Mesothelial cell of epicardium (in vitro differentiated cells): ENCODE data around the gene PPP2R5B. TPM values are rescaled to one million over a fixed set of nuclear protein-coding genes. Genes with fewer than 3 reads are reported as not detected.

Experiments used
- DNase-seq, 2 experiments: peaks; one replicate each; pipeline ENCODE4 v3.0.0; 2021; ENCODE audit warnings: low spot score in 2 of 2; ENCODE audit not compliant: unreplicated experiment in 2 of 2
- H3K27ac Mint-ChIP-seq: 2 replicates; pipeline ENCODE4 v1.8.0; 2021; ENCODE audit warnings: mixed read lengths
- H3K27me3 Mint-ChIP-seq: 2 replicates; pipeline ENCODE4 v1.8.0; 2021; ENCODE audit warnings: low read depth, mixed read lengths
- H3K36me3 Mint-ChIP-seq: 2 replicates; pipeline ENCODE4 v1.8.0; 2021; ENCODE audit warnings: mixed read lengths
- H3K4me1 Mint-ChIP-seq: 2 replicates; pipeline ENCODE4 v1.8.0; 2021; ENCODE audit warnings: mixed read lengths
- H3K4me3 Mint-ChIP-seq: 2 replicates; pipeline ENCODE4 v1.8.0; 2021; ENCODE audit warnings: mild to moderate bottlenecking, moderate library complexity, mixed read lengths
- H3K9me3 Mint-ChIP-seq: 2 replicates; pipeline ENCODE4 v1.8.0; 2021; ENCODE audit warnings: mixed read lengths
- total RNA-seq: library from RNA; stranded (reverse); gene quantifications from 3 replicates; pipeline ENCODE4 v1.2.1, GENCODE V29; 2021
- TF ChIP-seq, protein P1 (sequence below): fragments of 200-600 bp; sonication (generic); IDR thresholded peaks from one replicate; pipeline ENCODE4 v1.5.0; 2021; ENCODE audit warnings: antibody characterized with exemption; ENCODE audit not compliant: unreplicated experiment

PPP2R5B gene
- total RNA-seq, 1 donor from 2014 or later, result 13.5 TPM

DNA sequence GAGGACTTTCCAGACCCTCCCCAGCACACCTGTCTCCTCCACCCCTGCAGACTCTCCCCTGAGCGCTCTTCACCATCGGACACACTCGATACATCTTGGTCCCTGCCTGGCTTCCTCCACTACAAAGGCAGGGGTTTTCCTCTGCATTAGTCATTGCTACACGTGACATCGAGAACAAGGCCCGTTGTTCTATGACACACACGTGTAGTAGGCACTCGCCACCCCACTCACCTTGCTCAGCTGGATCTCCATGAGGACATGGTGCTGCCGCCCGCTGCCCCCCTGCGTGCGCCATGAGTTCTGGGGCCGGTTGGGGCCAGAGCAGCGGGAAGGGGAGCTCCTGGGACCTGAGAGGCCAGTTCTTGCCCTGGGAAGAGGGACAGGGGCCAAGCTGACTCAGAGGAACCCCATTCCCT, 24.2 kb upstream of the PPP2R5B start:
- H3K27ac Mint-ChIP-seq, result no peak overlapping the region
- H3K4me3 Mint-ChIP-seq, result no peak overlapping the region
- no peaks in the 10 kb centered on the region for H3K4me1 Mint-ChIP-seq
- TF ChIP-seq, protein P1, sequence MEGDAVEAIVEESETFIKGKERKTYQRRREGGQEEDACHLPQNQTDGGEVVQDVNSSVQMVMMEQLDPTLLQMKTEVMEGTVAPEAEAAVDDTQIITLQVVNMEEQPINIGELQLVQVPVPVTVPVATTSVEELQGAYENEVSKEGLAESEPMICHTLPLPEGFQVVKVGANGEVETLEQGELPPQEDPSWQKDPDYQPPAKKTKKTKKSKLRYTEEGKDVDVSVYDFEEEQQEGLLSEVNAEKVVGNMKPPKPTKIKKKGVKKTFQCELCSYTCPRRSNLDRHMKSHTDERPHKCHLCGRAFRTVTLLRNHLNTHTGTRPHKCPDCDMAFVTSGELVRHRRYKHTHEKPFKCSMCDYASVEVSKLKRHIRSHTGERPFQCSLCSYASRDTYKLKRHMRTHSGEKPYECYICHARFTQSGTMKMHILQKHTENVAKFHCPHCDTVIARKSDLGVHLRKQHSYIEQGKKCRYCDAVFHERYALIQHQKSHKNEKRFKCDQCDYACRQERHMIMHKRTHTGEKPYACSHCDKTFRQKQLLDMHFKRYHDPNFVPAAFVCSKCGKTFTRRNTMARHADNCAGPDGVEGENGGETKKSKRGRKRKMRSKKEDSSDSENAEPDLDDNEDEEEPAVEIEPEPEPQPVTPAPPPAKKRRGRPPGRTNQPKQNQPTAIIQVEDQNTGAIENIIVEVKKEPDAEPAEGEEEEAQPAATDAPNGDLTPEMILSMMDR, result no peak
- no peaks in the 10 kb centered on the region for H3K9me3 Mint-ChIP-seq
- H3K27me3 Mint-ChIP-seq, result no peaks in the 10 kb centered on the region
- no peak for DNase-seq
- H3K36me3 Mint-ChIP-seq, result peaks cover 22% of the 10 kb centered on the region

DNA sequence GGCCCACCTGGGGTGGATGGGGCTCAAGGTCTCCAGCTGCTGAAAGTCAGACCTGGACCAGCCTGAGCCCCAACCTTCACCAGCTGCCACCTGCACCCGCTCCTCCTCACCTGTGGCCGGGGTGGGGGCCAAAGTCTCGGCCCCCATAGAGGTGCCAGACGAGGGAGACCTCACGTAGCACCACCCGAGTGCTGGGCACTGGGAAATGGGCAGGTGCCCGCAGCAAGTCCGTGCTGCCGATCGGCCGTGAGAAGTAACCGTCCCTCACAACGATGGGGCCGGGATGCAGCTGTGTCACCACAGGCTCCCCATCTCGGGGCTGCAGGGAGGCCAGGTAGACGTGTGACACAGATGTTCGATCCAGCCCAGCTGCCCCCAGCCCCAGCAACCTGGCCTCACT, 23.7 kb upstream of the PPP2R5B start:
- DNase-seq, result no peak
- H3K4me3 Mint-ChIP-seq, result no peak overlapping the region
- no peaks in the 10 kb centered on the region for H3K4me1 Mint-ChIP-seq
- H3K27me3 Mint-ChIP-seq, result no peaks in the 10 kb centered on the region
- TF ChIP-seq, protein P1, result no peak
- H3K36me3 Mint-ChIP-seq, result peaks cover 25% of the 10 kb centered on the region
- no peaks in the 10 kb centered on the region for H3K9me3 Mint-ChIP-seq
- no peak overlapping the region for H3K27ac Mint-ChIP-seq

DNA sequence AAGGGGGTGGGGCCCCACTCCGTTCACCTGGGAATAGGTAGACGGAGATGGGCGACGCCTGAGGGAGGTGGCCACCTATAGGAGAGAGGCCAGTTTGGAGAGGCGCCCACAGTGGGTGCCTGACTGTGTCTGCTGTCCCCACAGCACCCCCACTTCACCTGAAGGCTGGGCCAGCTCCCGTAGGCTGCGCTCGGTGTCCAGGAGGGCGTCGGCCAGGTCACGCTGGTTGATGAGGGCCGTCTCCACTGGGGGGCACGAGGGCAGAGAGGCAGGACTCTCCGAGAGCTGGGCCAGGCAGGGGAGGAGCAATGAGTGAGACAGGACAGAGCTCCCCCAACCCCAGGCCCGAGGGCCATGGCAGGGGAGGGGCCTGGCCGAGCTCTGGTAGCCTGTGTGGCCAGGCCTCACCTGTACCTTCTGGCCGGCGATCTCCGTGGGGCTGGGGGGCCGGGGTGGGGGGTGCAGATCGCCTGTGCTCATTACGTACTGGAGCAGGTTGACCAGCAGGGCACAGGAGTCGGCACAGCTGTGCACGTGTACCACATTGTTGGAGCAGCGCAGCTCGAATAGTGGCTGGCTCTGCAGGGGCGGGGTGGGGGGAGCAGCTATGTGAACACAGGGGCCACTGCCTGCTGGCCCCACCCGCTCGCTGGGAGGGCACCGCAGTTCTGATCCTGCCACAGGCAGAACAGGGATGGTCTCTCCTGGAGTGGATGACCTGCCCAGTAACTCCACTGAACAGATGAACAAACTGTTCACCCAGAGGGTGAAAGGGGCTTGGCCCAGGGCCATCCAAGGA, 22.2 kb upstream of the PPP2R5B start:
- no peak overlapping the region for H3K27ac Mint-ChIP-seq

DNA sequence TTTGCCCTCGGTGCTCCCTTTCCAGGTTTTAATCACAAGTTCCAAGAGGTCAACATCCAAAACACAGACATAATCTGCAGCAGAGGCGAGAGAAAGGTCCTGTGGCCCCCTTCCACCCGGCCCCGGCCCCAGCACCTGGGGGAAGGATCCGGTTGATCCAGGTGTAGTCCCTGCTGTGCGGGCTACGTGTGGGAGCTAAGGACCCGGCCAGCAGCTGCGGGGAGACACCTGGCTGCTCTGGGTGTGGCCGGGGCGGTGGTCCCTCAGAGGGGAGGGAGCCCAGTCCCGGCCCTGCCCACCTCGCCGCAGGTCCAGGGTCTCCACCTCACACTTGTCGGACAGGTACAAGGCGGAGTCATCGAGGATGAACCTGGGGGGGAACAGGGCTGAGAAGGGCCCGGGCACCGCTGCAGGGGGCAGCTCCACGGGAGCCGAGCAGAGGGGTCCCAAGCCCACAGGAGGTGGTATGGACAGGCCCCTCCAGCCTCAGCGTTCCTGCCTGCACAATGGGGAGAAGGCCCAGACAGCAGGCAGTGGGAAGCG, 21.1 kb upstream of the PPP2R5B start:
- Mint-ChIP-seq H3K9me3 (no peaks in the 10 kb centered on the region), H3K4me3 (no peak overlapping the region), H3K4me1 (no peaks in the 10 kb centered on the region), H3K27ac (no peak overlapping the region), H3K27me3 (no peaks in the 10 kb centered on the region), H3K36me3 (peaks cover 26% of the 10 kb centered on the region)
- no peak for DNase-seq
- TF ChIP-seq, protein P1, result no peak

More for the DNA sequence above, 22.2 kb upstream of the PPP2R5B start:
- H3K4me1 Mint-ChIP-seq, result no peaks in the 10 kb centered on the region
- H3K9me3 Mint-ChIP-seq, result no peaks in the 10 kb centered on the region
- TF ChIP-seq, protein P1, result no peak
- no peaks in the 10 kb centered on the region for H3K27me3 Mint-ChIP-seq
- no peak overlapping the region for H3K4me3 Mint-ChIP-seq
- no peak for DNase-seq
- peaks cover 21% of the 10 kb centered on the region for H3K36me3 Mint-ChIP-seq

DNA sequence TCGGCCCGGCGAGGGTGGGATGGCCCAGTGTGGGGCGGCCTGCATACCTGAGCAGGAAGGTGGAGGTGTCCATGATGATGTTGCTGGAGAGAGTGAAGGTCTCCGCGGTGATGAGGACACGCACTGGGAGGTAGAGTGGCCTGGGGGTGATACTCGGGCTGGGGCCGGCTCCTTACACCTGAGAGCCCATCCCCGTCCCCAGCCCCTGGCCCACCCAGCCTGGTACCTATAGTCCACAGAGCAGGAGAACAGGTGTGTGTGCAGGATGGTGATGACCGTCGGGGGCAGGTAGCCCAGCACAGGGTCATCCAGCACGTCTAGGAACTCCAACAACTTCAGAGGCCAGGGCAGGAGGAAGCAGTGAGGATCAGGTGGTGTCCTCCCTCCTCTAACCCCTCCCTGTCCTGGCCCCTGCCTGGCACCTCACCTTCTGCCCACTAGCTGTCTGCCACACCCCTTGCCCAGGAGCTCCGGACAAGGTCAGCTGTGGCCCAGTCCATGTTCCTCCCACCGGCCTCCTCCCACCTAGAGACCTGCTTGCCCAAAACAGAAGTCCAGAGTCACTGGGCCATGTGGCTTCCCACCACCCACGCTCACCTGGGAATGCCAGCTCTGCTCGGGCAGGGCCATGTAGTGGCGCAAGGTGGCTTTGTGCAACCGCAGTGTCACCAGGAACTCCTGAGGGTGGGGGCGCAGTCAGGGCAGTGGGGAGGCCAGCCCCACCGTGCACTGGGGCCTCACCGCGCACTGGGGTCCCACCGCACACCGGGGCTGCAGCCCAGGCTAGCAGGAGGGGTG, 18.8 kb upstream of the PPP2R5B start:
- Mint-ChIP-seq H3K36me3 (peaks cover 24% of the 10 kb centered on the region), H3K27ac (no peak overlapping the region), H3K4me3 (no peak overlapping the region), H3K4me1 (no peaks in the 10 kb centered on the region), H3K27me3 (no peaks in the 10 kb centered on the region), H3K9me3 (no peaks in the 10 kb centered on the region)
- TF ChIP-seq, protein P1, result no peak
- no peak for DNase-seq
